PFSK-1 (cell line): ENCODE data around the gene SAG.

ENCODE experiments used
- FOXP2 ChIP-seq: optimal IDR thresholded peaks from 2 replicates; pipeline ENCODE3; 2011; ENCODE audit warnings: borderline replicate concordance, control low read depth, inconsistent platforms; ENCODE audit not compliant: insufficient read depth; ENCODE audit errors: extremely low read length, extremely low read depth
- POLR2AphosphoS5 ChIP-seq: IDR thresholded peaks from 2 replicates; pipeline ENCODE4 v1.6.1; 2012; ENCODE audit warnings: low read depth, mild to moderate bottlenecking, control low read depth, low read length, moderate library complexity
- REST ChIP-seq, 2 experiments: IDR thresholded peaks; 2 replicates each; pipeline versions ENCODE4 v1.6.1 to v1.8.0; 2011 to 2012; ENCODE audit warnings: low read depth in 2 of 2, low read length in 2 of 2, control low read depth in 1 of 2, inconsistent platforms in 1 of 2, mild to moderate bottlenecking in 1 of 2, moderate library complexity in 1 of 2; ENCODE audit not compliant: insufficient read depth in 1 of 2
- SIN3A ChIP-seq: IDR thresholded peaks from 2 replicates; pipeline ENCODE4 v1.6.1; 2012; ENCODE audit warnings: mild to moderate bottlenecking, low read length, moderate library complexity, borderline replicate concordance; ENCODE audit not compliant: insufficient read depth
- TAF1 ChIP-seq: IDR thresholded peaks from 2 replicates; pipeline ENCODE4 v1.6.1; 2012; ENCODE audit warnings: low read length, control low read depth, borderline replicate concordance; ENCODE audit not compliant: insufficient read depth

The SAG gene

GRCh38 chr2:233358335-233358734 is 50.7 kb downstream of the SAG start:
- TF ChIP-seq REST (IDR thresholded peaks at IDR 0.05; ENCODE audit: insufficient read depth in 1 of 2, low read depth in 2 of 2, low read length in 2 of 2) = no peak

GRCh38 chr2:233358947-233359346 is 51.3 kb downstream of the SAG start:
- TF ChIP-seq POLR2AphosphoS5 = no peak
- no peak for TF ChIP-seq FOXP2
- TF ChIP-seq REST (IDR thresholded peaks at IDR 0.05; ENCODE audit: insufficient read depth in 1 of 2, low read depth in 2 of 2, low read length in 2 of 2) = no peak
- TF ChIP-seq TAF1 = no peak
- TF ChIP-seq SIN3A = no peak

GRCh38 chr2:233359823-233360222 is 52.2 kb downstream of the SAG start:
- TF ChIP-seq FOXP2 (no peak), SIN3A (no peak), TAF1 (no peak), REST (IDR thresholded peaks at IDR 0.05; ENCODE audit: insufficient read depth in 1 of 2, low read depth in 2 of 2, low read length in 2 of 2) (no peak)

- TF ChIP-seq SIN3A = no peak
- TF ChIP-seq REST (IDR thresholded peaks at IDR 0.05; ENCODE audit: insufficient read depth in 1 of 2, low read depth in 2 of 2, low read length in 2 of 2) = no peak
- no peak for TF ChIP-seq TAF1
These were observed 53.2 kb downstream of the SAG start for GRCh38 chr2:233360771-233361176.

GRCh38 chr2:233361297-233361696 is 53.7 kb downstream of the SAG start:
- TF ChIP-seq FOXP2 = no peak
- no peak for TF ChIP-seq REST (IDR thresholded peaks at IDR 0.05; ENCODE audit: insufficient read depth in 1 of 2, low read depth in 2 of 2, low read length in 2 of 2)
- no peak for TF ChIP-seq POLR2AphosphoS5
- TF ChIP-seq SIN3A = no peak
- TF ChIP-seq TAF1 = no peak
